GM18507 (cell line): ENCODE results near the gene DGKZ.

Source experiments
- DNase-seq: peaks from one replicate; pipeline ENCODE4 v3.0.0; 2011; ENCODE audit warnings: low read depth; ENCODE audit not compliant: insufficient read length; ENCODE audit errors: extremely low spot score
- FAIRE-seq: peaks from 2 replicates; lab custom pipeline; 2011; peaks lifted over from hg19 to GRCh38; lab: Jason Lieb, UNC

Gene DGKZ

GRCh38 chr11:46389450-46390330, 42.4 kb downstream of the DGKZ start:
- FAIRE-seq (peak; percentile 69), DNase-seq (peak; percentile 77)

GRCh38 chr11:46390331-46391171, 43.3 kb downstream of the DGKZ start:
- no peak for DNase-seq
- no peak for FAIRE-seq

- FAIRE-seq: no peak
- DNase-seq: no peak
Measured at GRCh38 chr11:46391186-46391577, 43.9 kb downstream of the DGKZ start.

- DNase-seq (no peak), FAIRE-seq (no peak)
Measured at GRCh38 chr11:46391578-46392420, 44.5 kb downstream of the DGKZ start, which contains the start of gene CHRM4. TSS of gene CHRM4 (minus strand) at chr11:46391776. CDS start at chr11:46386557, 5,219 bp downstream.

- FAIRE-seq (peak; percentile 68), DNase-seq (peak; percentile 87)
Measured at GRCh38 chr11:46392421-46393230, 45.4 kb downstream of the DGKZ start.

- FAIRE-seq (no peak), DNase-seq (no peak)
Measured at GRCh38 chr11:46393231-46393616, 46.0 kb downstream of the DGKZ start.

GRCh38 chr11:46393759-46394158, 46.5 kb downstream of the DGKZ start:
- FAIRE-seq (no peak), DNase-seq (no peak)

GRCh38 chr11:46397526-46397925, 50.3 kb downstream of the DGKZ start:
- no peak for FAIRE-seq

GRCh38 chr11:46402957-46403902, 56.0 kb downstream of the DGKZ start:
- DNase-seq: no peak
- FAIRE-seq: no peak

More at GRCh38 chr11:46397526-46397925, 50.3 kb downstream of the DGKZ start:
- no peak for DNase-seq

GRCh38 chr11:46404476-46405017, 57.3 kb downstream of the DGKZ start:
- DNase-seq: no peak
- no peak for FAIRE-seq

GRCh38 chr11:46407635-46408034, 60.4 kb downstream of the DGKZ start:
- DNase-seq (no peak), FAIRE-seq (no peak)

GRCh38 chr11:46408407-46408986, 61.2 kb downstream of the DGKZ start:
- no peak for FAIRE-seq

GRCh38 chr11:46410021-46410420, 62.8 kb downstream of the DGKZ start:
- FAIRE-seq (no peak), DNase-seq (no peak)

More at GRCh38 chr11:46408407-46408986, 61.2 kb downstream of the DGKZ start:
- DNase-seq: no peak

- no peak for DNase-seq
- no peak for FAIRE-seq
Measured at GRCh38 chr11:46413760-46414465, 66.7 kb downstream of the DGKZ start.

GRCh38 chr11:46414466-46414796, 67.2 kb downstream of the DGKZ start:
- DNase-seq (no peak), FAIRE-seq (no peak)

- no peak for DNase-seq
- FAIRE-seq: no peak
Measured at GRCh38 chr11:46414879-46415278, 67.6 kb downstream of the DGKZ start.

- no peak for FAIRE-seq
- no peak for DNase-seq
Measured at GRCh38 chr11:46417711-46418110, 70.4 kb downstream of the DGKZ start.
